ENCODE measurements around the gene F13A1.

Gene F13A1

DNA sequence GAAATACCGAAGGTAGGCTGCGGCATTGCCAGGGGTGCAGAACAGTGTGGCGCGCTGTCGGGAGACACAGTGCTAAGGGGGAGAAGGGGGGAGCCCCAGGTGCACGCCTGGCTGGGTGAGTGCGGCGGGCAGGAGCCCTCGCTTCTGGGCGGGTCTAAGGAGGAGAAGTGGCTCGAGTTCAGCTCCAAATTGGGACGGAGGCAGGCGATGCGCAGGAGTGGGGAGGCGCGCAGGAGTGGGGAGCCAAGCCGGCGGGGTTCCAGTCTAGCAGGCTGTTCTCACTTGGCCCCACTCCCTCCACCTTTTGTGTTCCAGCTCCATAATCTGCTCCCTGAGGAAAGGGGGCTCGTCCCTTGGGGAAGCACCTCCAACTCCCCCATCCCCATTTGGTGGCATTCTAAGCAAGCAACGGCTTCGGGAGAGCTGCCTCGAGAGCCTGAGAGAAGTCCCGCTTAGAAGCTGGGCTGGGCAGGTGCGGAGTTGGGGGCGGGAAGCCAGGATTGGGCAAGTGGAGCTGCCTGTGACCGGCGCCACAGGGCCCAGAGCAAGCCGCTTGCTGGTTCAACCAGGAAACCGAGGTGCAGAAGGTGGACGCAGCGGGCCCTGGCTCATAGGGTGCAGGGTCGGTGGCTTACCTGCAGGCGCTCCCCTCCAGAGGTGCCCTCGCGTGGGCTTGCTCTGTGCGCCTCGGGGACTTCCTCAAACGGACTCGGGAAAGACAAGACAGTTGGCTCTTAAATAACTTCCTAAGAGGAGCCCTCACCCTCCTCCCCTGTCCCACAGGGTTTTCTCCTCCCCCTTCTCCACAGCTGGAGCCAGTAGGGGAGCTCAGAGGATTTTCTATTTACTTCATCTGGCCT lies at the start of gene F13A1:
Gene F13A1 (minus strand): TSS at position 711 of the 860 bp plus-strand sequence. CDS start 1,998 bp downstream, outside the sequence.
- peaks cover 42% of the 10 kb centered on the region for H3K27me3 ChIP-seq (ENCODE audit: insufficient read depth, low read length)
- no peaks in the 10 kb centered on the region for H3K9me3 ChIP-seq (ENCODE audit: insufficient read depth, low read depth, low read length)
- H3K27ac ChIP-seq (ENCODE audit: low read length), result no peak within 1 kb of the TSS
- H3K4me1 ChIP-seq (ENCODE audit: insufficient read depth, low read length), result peaks cover 8% of the 10 kb centered on the region; the same call in 1 of the 2 replicates
- no peak within 1 kb of the TSS; the same call in 1 of the 2 replicates for H3K9ac ChIP-seq (ENCODE audit: low read depth, low read length)
- H3K4me3 ChIP-seq (ENCODE audit: low read length), result peak within 1 kb of the TSS; percentile 73
- no peaks in the 10 kb centered on the region for H3K36me3 ChIP-seq (ENCODE audit: insufficient read depth, low read depth, low read length)

DNA sequence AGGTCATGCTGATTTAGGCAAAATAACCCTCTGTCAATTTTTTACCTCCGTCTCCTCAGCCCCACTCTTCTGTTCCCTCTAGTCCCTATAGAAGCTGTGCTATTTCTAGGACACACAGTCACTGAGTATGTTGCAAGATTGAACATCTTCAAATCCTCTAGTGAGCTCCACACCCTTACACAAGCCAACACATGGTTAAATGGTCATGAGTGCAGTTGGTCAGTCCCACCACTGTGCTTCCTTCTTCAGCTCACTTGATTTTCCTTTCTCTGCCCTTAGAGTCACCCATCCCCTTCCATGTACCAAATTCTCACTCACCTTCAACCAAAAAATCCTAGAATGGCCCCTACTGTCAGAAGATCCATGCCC lies 48.2 kb upstream of the F13A1 start:
- no peak overlapping the region for H3K4me3 ChIP-seq (ENCODE audit: low read length)
- no peak overlapping the region for H3K9ac ChIP-seq (ENCODE audit: low read depth, low read length)

DNA sequence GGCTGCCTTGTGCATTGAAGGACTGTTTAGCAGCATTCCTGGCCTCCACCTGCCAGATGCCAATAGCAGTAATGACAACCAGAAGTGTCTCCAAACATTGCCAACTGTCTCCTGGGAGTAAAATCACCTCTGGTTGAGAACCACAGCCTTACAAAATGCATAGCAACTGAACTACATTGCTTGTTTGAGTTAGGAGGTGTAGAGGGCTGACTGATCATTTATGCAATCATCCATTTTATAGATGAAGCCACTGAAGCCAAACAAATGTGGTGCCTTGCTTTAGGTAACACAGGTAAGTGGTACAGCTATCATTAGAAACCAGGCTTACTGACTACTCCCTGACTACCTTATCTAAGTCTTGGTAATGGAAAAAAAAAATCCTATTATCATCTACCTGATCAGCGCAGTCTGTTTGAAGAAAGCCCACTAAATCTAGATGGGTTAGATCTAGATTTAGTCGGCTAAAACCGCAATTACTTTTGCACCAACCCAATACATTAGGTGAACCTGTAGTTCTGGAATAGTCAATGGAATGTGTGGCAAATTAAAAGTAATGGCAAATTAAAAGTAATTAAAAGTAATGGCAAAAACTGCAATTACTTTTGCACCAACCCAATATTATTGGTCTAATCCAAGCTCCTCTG lies 47.7 kb upstream of the F13A1 start:
- Histone ChIP-seq H3K36me3 (ENCODE audit: insufficient read depth, low read depth, low read length) (no peaks in the 10 kb centered on the region), H3K4me1 (ENCODE audit: insufficient read depth, low read length) (no peaks in the 10 kb centered on the region), H3K27ac (ENCODE audit: low read length) (no peak overlapping the region), H3K9me3 (ENCODE audit: insufficient read depth, low read depth, low read length) (peaks cover 4% of the 10 kb centered on the region; the same call in 1 of the 2 replicates), H3K4me3 (ENCODE audit: low read length) (no peak overlapping the region), H3K9ac (ENCODE audit: low read depth, low read length) (no peak overlapping the region), H3K27me3 (ENCODE audit: insufficient read depth, low read length) (no peaks in the 10 kb centered on the region)

More for the DNA sequence above, 48.2 kb upstream of the F13A1 start:
- peaks cover 4% of the 10 kb centered on the region; the same call in 1 of the 2 replicates for H3K9me3 ChIP-seq (ENCODE audit: insufficient read depth, low read depth, low read length)
- no peak overlapping the region for H3K27ac ChIP-seq (ENCODE audit: low read length)
- no peaks in the 10 kb centered on the region for H3K36me3 ChIP-seq (ENCODE audit: insufficient read depth, low read depth, low read length)
- no peaks in the 10 kb centered on the region for H3K4me1 ChIP-seq (ENCODE audit: insufficient read depth, low read length)
- no peaks in the 10 kb centered on the region for H3K27me3 ChIP-seq (ENCODE audit: insufficient read depth, low read length)

DNA sequence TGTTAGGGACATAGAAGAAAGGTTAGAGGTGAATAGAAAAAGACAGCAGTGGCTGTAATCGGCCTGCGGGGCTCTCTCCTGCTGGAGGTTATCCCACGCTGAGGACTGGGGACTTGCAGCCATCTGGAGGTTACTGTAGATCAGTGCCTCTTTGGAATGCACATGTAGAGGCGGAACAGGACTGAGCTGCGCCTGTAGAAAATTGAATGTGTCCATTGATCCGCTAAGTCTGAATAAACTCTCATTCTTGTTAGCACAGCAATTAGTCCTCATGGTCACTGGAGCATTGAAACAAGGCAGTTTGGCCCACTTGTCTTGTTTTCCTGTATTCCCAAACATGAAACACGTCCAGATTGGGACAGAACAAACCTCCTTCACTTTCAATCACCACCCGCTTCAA lies 46.3 kb upstream of the F13A1 start:
- H3K9ac ChIP-seq (ENCODE audit: low read depth, low read length), result no peak overlapping the region
- no peak overlapping the region for H3K4me3 ChIP-seq (ENCODE audit: low read length)
- no peaks in the 10 kb centered on the region for H3K27me3 ChIP-seq (ENCODE audit: insufficient read depth, low read length)
- peaks cover 4% of the 10 kb centered on the region; the same call in 1 of the 2 replicates for H3K9me3 ChIP-seq (ENCODE audit: insufficient read depth, low read depth, low read length)
- no peaks in the 10 kb centered on the region for H3K4me1 ChIP-seq (ENCODE audit: insufficient read depth, low read length)
- no peak overlapping the region for H3K27ac ChIP-seq (ENCODE audit: low read length)
- no peaks in the 10 kb centered on the region for H3K36me3 ChIP-seq (ENCODE audit: insufficient read depth, low read depth, low read length)

DNA sequence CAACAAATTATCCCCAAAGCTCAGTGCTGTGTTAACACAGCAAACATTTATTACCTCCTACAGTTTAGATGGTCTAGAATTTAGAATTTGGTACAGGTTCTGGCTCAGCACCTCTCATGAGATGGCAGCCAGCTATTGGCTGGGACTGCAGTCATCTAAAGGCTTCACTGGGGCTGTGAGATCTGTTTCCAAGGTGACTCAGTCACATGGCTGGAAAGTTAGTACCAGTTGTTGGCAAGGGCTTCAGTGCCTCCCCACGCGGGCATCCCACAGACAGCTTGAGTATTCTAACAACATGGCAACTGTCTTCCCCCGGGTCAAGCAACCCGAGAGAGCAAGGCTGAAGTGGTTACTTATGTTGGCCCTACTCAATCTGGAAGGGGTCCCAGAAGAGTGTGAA lies 44.8 kb upstream of the F13A1 start:
- H3K9me3 ChIP-seq (ENCODE audit: insufficient read depth, low read depth, low read length), result no peaks in the 10 kb centered on the region
- H3K36me3 ChIP-seq (ENCODE audit: insufficient read depth, low read depth, low read length), result no peaks in the 10 kb centered on the region
- H3K27me3 ChIP-seq (ENCODE audit: insufficient read depth, low read length), result no peaks in the 10 kb centered on the region
- no peaks in the 10 kb centered on the region for H3K4me1 ChIP-seq (ENCODE audit: insufficient read depth, low read length)
- H3K9ac ChIP-seq (ENCODE audit: low read depth, low read length), result no peak overlapping the region
- no peak overlapping the region for H3K4me3 ChIP-seq (ENCODE audit: low read length)
- no peak overlapping the region for H3K27ac ChIP-seq (ENCODE audit: low read length)

DNA sequence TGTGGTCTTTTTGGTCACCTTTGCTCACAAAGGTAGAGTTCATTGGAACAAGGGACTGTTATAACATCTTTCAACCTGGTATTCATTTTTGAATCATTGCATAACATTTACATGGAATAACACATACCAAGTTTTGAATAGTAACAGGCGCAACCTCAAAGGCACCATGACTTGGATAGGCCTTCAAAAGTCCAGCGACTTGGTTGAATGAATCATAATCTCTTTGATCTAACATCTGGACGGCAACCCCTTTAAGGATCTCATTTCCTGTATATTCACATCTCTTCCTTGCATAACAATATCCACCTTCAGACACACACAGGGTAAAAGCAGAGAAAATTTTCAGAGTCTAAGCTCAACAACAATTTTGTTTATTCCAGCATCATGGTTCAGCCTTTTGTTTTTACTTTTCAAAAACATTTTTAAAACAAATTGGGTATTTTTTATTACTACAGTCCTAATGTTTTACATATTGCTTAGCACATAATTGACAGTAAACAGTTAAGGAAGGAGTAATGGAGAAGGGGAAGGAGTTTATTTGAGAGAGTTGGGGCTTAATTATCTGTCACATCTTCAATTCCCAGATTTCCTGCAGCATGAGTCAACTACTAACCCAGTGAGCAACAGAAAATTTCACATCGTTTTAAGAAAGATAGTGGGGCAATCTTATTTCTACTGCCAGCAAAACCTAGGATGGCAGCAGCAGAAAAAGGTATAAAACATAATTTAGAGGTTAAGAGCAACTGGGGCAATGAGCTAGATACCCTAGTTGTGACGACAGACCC lies 41.8 kb upstream of the F13A1 start:
- no peaks in the 10 kb centered on the region for H3K4me1 ChIP-seq (ENCODE audit: insufficient read depth, low read length)
- H3K4me3 ChIP-seq (ENCODE audit: low read length), result no peak overlapping the region
- H3K9ac ChIP-seq (ENCODE audit: low read depth, low read length), result no peak overlapping the region
- no peak overlapping the region for H3K27ac ChIP-seq (ENCODE audit: low read length)
- H3K36me3 ChIP-seq (ENCODE audit: insufficient read depth, low read depth, low read length), result no peaks in the 10 kb centered on the region
- H3K27me3 ChIP-seq (ENCODE audit: insufficient read depth, low read length), result no peaks in the 10 kb centered on the region
- no peaks in the 10 kb centered on the region for H3K9me3 ChIP-seq (ENCODE audit: insufficient read depth, low read depth, low read length)

DNA sequence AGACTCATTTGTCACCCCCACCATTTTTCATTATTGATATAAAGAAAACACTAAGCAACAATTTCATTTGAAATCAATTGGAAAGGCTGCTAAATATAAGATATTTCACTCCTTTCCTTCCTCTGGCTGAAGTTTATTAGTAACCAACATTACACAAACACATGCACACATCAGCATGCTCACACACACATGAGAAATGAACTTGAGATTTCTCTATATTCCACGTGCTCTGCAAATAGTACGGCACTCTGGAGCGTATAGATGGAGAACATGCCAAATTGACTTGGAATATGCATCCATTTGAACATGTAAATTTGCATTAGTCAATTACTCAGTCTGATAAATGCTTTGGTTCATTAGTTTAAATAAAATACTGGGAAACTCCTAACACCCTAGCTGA lies 37.1 kb upstream of the F13A1 start:
- Histone ChIP-seq H3K36me3 (ENCODE audit: insufficient read depth, low read depth, low read length) (no peaks in the 10 kb centered on the region), H3K4me1 (ENCODE audit: insufficient read depth, low read length) (no peaks in the 10 kb centered on the region), H3K9me3 (ENCODE audit: insufficient read depth, low read depth, low read length) (no peaks in the 10 kb centered on the region), H3K27me3 (ENCODE audit: insufficient read depth, low read length) (no peaks in the 10 kb centered on the region), H3K27ac (ENCODE audit: low read length) (no peak overlapping the region), H3K4me3 (ENCODE audit: low read length) (no peak overlapping the region), H3K9ac (ENCODE audit: low read depth, low read length) (no peak overlapping the region)

DNA sequence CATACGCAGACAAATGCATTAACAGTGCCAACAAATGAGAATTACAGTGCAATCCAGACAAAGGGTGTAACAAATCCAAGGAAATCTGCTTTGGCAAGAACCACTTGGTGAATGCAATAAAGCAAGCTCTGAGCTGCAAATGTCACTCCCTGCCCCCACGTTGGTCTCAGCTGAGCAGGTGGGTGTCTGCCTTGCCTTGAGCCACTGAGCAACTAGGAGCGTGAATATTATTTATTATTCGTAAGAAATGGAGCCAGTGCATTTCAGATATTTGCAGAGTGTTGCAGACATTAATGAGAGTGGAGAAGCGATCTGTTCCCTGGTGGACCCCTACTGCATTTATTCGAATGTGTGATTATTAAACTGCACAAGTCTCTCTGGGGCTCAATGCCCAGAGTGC lies 36.6 kb upstream of the F13A1 start:
- Histone ChIP-seq H3K9me3 (ENCODE audit: insufficient read depth, low read depth, low read length) (no peaks in the 10 kb centered on the region), H3K27ac (ENCODE audit: low read length) (no peak overlapping the region), H3K9ac (ENCODE audit: low read depth, low read length) (no peak overlapping the region), H3K27me3 (ENCODE audit: insufficient read depth, low read length) (no peaks in the 10 kb centered on the region), H3K36me3 (ENCODE audit: insufficient read depth, low read depth, low read length) (no peaks in the 10 kb centered on the region), H3K4me1 (ENCODE audit: insufficient read depth, low read length) (no peaks in the 10 kb centered on the region), H3K4me3 (ENCODE audit: low read length) (no peak overlapping the region)

DNA sequence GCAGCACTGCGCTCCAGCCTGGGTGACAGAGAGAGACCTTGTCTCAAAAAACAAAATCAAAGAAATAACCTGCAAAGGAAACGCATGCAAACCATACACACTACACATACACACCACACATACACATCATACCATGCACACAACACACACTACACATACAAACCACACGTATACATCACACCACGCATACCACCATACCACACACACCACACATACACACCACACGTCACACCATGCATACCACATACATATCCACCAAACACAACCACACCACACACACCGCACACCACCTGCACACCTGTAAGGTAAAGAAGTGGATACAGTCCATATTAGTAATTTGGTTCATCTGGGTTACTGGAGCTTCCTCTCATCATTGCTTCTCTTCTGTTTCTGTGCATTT lies 32.3 kb upstream of the F13A1 start:
- Histone ChIP-seq H3K27me3 (ENCODE audit: insufficient read depth, low read length) (no peaks in the 10 kb centered on the region), H3K4me1 (ENCODE audit: insufficient read depth, low read length) (no peaks in the 10 kb centered on the region), H3K9ac (ENCODE audit: low read depth, low read length) (no peak overlapping the region), H3K27ac (ENCODE audit: low read length) (no peak overlapping the region), H3K4me3 (ENCODE audit: low read length) (no peak overlapping the region), H3K36me3 (ENCODE audit: insufficient read depth, low read depth, low read length) (no peaks in the 10 kb centered on the region), H3K9me3 (ENCODE audit: insufficient read depth, low read depth, low read length) (no peaks in the 10 kb centered on the region)

DNA sequence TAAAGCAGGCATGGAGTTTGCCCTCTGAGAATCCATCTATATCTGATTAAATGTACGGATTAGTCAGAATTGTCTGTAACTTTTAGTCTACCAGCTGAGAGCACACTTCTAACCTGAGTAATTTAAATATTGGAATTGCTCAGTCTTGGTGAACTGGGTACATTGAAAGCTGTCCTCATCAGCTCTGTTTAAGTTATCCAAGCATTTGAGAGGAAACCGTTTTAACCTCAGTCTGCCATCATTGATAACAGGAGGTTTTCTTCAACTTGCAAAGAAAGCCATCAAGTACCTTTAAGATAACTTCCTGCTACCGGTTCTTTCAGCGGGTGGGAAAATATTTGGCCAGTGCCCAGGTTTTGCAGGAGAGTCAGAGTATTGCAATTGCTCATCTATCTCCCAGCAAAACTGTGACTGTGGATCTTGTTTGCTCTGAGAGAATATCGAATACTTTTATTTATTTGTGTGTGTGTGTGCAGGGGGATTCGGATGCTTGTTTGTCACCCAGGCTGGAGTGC lies 31.1 kb upstream of the F13A1 start:
- H3K4me1 ChIP-seq (ENCODE audit: insufficient read depth, low read length), result no peaks in the 10 kb centered on the region
- no peak overlapping the region for H3K9ac ChIP-seq (ENCODE audit: low read depth, low read length)
- no peaks in the 10 kb centered on the region for H3K9me3 ChIP-seq (ENCODE audit: insufficient read depth, low read depth, low read length)

DNA sequence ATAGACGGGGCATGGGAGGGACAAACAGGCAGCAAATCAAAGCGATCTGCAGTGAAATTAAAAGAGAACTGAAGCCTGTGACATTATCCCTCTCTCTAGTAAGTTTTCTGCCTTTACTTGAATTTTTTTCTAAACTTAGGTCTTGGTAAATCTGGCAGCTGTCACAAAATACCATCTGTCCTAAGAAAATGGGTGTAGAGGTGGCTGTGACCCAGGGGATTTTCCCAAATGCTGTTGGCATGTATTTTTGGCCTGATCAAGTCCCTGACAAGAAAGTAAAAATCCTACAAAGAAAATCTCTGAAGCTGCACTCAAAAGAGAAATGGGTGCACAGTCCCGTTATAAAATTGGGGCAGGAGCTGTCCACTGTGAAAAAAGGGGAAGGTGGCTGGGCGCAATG lies 30.2 kb upstream of the F13A1 start:
- Histone ChIP-seq H3K4me3 (ENCODE audit: low read length) (no peak overlapping the region), H3K4me1 (ENCODE audit: insufficient read depth, low read length) (no peaks in the 10 kb centered on the region), H3K9me3 (ENCODE audit: insufficient read depth, low read depth, low read length) (no peaks in the 10 kb centered on the region), H3K9ac (ENCODE audit: low read depth, low read length) (no peak overlapping the region), H3K27ac (ENCODE audit: low read length) (no peak overlapping the region), H3K36me3 (ENCODE audit: insufficient read depth, low read depth, low read length) (no peaks in the 10 kb centered on the region), H3K27me3 (ENCODE audit: insufficient read depth, low read length) (no peaks in the 10 kb centered on the region)

More for the DNA sequence above, 31.1 kb upstream of the F13A1 start:
- no peaks in the 10 kb centered on the region for H3K27me3 ChIP-seq (ENCODE audit: insufficient read depth, low read length)
- no peak overlapping the region for H3K4me3 ChIP-seq (ENCODE audit: low read length)
- H3K36me3 ChIP-seq (ENCODE audit: insufficient read depth, low read depth, low read length), result no peaks in the 10 kb centered on the region
- H3K27ac ChIP-seq (ENCODE audit: low read length), result no peak overlapping the region
